K562 (cell line): ENCODE measurements around the gene PPP1R14D. TPM values are rescaled to one million over a fixed set of nuclear protein-coding genes. Genes with fewer than 3 reads are reported as not detected.

Experiments used
- ATAC-seq: fragments of 200-7000 bp; cut with Tn5 transposase; 3 replicates; pipeline ENCODE4 v1.9.1; 2020; ENCODE audit warnings: moderate library complexity
- BruUV-seq: library from RNA; stranded (reverse); fragments of 400-500 nt; replicated peaks from 2 replicates; lab custom pipeline; 2021; lab: Mats Ljungman, UMichigan
- CTCF ChIA-PET: fragments of 300-600 bp; formaldehyde crosslinking; extraction: SDS; loops from one replicate; lab custom pipeline; 2021; ENCODE audit warnings: low intra/inter-chr PET ratio; lab: Yijun Ruan, JAX
- POLR2A ChIA-PET: fragments of 300-600, 350-650 bp; sonication (Branson Sonifier 250); formaldehyde crosslinking; extraction: SDS; loops from one replicate; lab custom pipeline; 2021; ENCODE audit warnings: antibody characterized with exemption, inconsistent platforms; lab: Yijun Ruan, JAX
- DNase-seq, 4 experiments: peaks; one replicate each; pipeline versions ENCODE4 v3.0.0 to v3.0.0-alpha.2; 2011 to 2018; ENCODE audit warnings: low spot score in 3 of 4, mixed read lengths in 3 of 4; ENCODE audit errors: extremely low read depth in 1 of 4
- FAIRE-seq: peaks from 2 replicates; lab custom pipeline; 2011; peaks lifted over from hg19 to GRCh38; lab: Jason Lieb, UNC
- H2AFZ ChIP-seq: 2 replicates; pipeline ENCODE4 v1.6.0; 2011; ENCODE audit warnings: low read depth, low read length, control low read depth, inconsistent platforms
- H3K27ac ChIP-seq: fragments of 200-600 bp; 3 replicates; pipeline ENCODE4 v1.8.0; 2011; ENCODE audit warnings: low read depth, mild to moderate bottlenecking, control low read depth, inconsistent platforms, low read length, moderate library complexity, mixed read lengths; ENCODE audit errors: extremely low read depth
- H3K27me3 ChIP-seq, 2 experiments: fragments of 300-600 bp in 1 of 2; 2 replicates in 1 of 2; 3 replicates in 1 of 2; pipeline versions ENCODE4 v1.6.0 to v1.8.0; 2011; ENCODE audit warnings: inconsistent platforms in 2 of 2, low read length in 2 of 2, mild to moderate bottlenecking in 1 of 2, mixed read lengths in 1 of 2, moderate library complexity in 1 of 2; ENCODE audit not compliant: control insufficient read depth in 2 of 2, insufficient read depth in 2 of 2
- H3K36me3 ChIP-seq: fragments of 300-600 bp; 3 replicates; pipeline ENCODE4 v1.8.0; 2011; ENCODE audit warnings: mild to moderate bottlenecking, low read length, inconsistent platforms; ENCODE audit not compliant: control insufficient read depth, insufficient read depth
- H3K4me1 ChIP-seq, 2 experiments: fragments of 200-600 bp in 1 of 2; replicated peaks in 1 of 2; 2 replicates in 1 of 2; 3 replicates in 1 of 2; pipeline versions ENCODE4 v1.5.1 to v1.8.0; 2011; ENCODE audit warnings: inconsistent platforms in 2 of 2, low read length in 2 of 2, mild to moderate bottlenecking in 1 of 2, mixed read lengths in 1 of 2, moderate library complexity in 1 of 2; ENCODE audit not compliant: control insufficient read depth in 2 of 2, insufficient read depth in 2 of 2
- H3K4me2 ChIP-seq: 2 replicates; pipeline ENCODE4 v1.6.1; 2011; ENCODE audit warnings: low read length, control low read depth, inconsistent platforms, mixed read lengths; ENCODE audit not compliant: insufficient read depth
- H3K4me3 ChIP-seq: fragments of 200-600 bp; sonication (generic), shearing (Covaris generic); 2 replicates; pipeline ENCODE4 v1.5.1; 2016; ENCODE audit warnings: control low read depth, inconsistent platforms
- H3K79me2 ChIP-seq: fragments of 200-600 bp; 3 replicates; pipeline ENCODE4 v1.8.0; 2011; ENCODE audit warnings: low read length, inconsistent platforms; ENCODE audit not compliant: control insufficient read depth, insufficient read depth
- H3K9ac ChIP-seq, 2 experiments: 2 replicates each; pipeline versions ENCODE4 v1.6.0 to v1.6.1; 2011; ENCODE audit warnings: low read depth in 2 of 2, low read length in 2 of 2, control low read depth in 1 of 2, inconsistent platforms in 1 of 2, mild to moderate bottlenecking in 1 of 2, mixed read lengths in 1 of 2; ENCODE audit not compliant: insufficient read depth in 1 of 2
- H3K9me1 ChIP-seq: one replicate; pipeline ENCODE4 v1.6.0; 2011; ENCODE audit warnings: inconsistent platforms, mild to moderate bottlenecking, low read length, moderate library complexity; ENCODE audit not compliant: control insufficient read depth, insufficient read depth
- H3K9me3 ChIP-seq: replicated peaks from 2 replicates; pipeline ENCODE4 v1.5.1; 2011; ENCODE audit warnings: low read depth, low read length, inconsistent platforms; ENCODE audit not compliant: control insufficient read depth, insufficient read depth
- H4K20me1 ChIP-seq: replicated peaks from 2 replicates; pipeline ENCODE4 v1.6.1; 2011; ENCODE audit warnings: low read length, inconsistent platforms, mixed read lengths; ENCODE audit not compliant: control insufficient read depth, insufficient read depth
- ARID2 ChIP-seq: fragments of 450-650 bp; IDR thresholded peaks from 2 replicates; pipeline ENCODE4 v1.6.1; 2017; ENCODE audit warnings: antibody characterized with exemption, mild to moderate bottlenecking
- BRF2 ChIP-seq: IDR thresholded peaks from 3 replicates; pipeline ENCODE4 v1.6.1; 2011; ENCODE audit warnings: borderline replicate concordance, mild to moderate bottlenecking; ENCODE audit not compliant: insufficient read length, insufficient read depth
- FIP1L1 ChIP-seq: fragments of 200-400 bp; formaldehyde crosslinking; IDR thresholded peaks from 2 replicates; pipeline ENCODE4 v1.6.1; 2018; ENCODE audit warnings: mild to moderate bottlenecking, low read depth, low read length; ENCODE audit not compliant: poor library complexity, severe bottlenecking
- HDAC1 ChIP-seq, 2 experiments: fragments of 450-650 bp; IDR thresholded peaks; 2 replicates each; pipeline ENCODE4 v1.6.1; 2016 to 2017; ENCODE audit warnings: inconsistent platforms in 1 of 2, mild to moderate bottlenecking in 1 of 2, moderate library complexity in 1 of 2
- HNRNPH1 ChIP-seq: fragments of 200-400 bp; formaldehyde crosslinking; optimal IDR thresholded peaks from 2 replicates; pipeline ENCODE3; 2017; ENCODE audit warnings: low read depth, mild to moderate bottlenecking, low read length, moderate library complexity
- JUND ChIP-seq, 2 experiments: IDR thresholded peaks; 2 replicates in 1 of 2; 3 replicates in 1 of 2; pipeline ENCODE4 v1.6.1; 2011; ENCODE audit warnings: borderline replicate concordance in 2 of 2, low read depth in 2 of 2, low read length in 2 of 2, improper control_type of control experiment in 1 of 2, missing biosample characterization in 1 of 2, missing genetic modification characterization in 1 of 2, missing genetic modification reagents in 1 of 2
- KLF1 ChIP-seq: fragments of 450-650 bp; IDR thresholded peaks from 2 replicates; pipeline ENCODE4 v1.6.1; 2016; ENCODE audit warnings: missing genetic modification characterization, missing compliant biosample characterization
- MAZ ChIP-seq, 2 experiments: fragments of 450-650 bp in 1 of 2; sonication (generic) in 1 of 2; formaldehyde crosslinking; IDR thresholded peaks in 1 of 2; conservative IDR thresholded peaks in 1 of 2; 2 replicates each; pipeline versions ENCODE4 v1.4.0 to v1.5.0; 2020; ENCODE audit warnings: mild to moderate bottlenecking in 1 of 2, missing genetic modification reagents in 1 of 2
- MTA3 ChIP-seq: fragments of 450-650 bp; formaldehyde crosslinking; IDR thresholded peaks from 2 replicates; pipeline ENCODE4 v1.6.1; 2017; ENCODE audit warnings: mild to moderate bottlenecking, borderline replicate concordance
- POLR2AphosphoS2 ChIP-seq: IDR thresholded peaks from 2 replicates; pipeline ENCODE4 v1.6.1; 2012; ENCODE audit warnings: low read length, improper control_type of control experiment
- RBM34 ChIP-seq: fragments of 200-400 bp; formaldehyde crosslinking; IDR thresholded peaks from 2 replicates; pipeline ENCODE4 v1.6.1; 2018; ENCODE audit warnings: low read length, borderline replicate concordance; ENCODE audit not compliant: insufficient read depth
- ZBTB26 ChIP-seq: fragments of 450-650 bp; formaldehyde crosslinking; IDR thresholded peaks from 2 replicates; pipeline ENCODE4 v1.4.0; 2022; ENCODE audit warnings: missing genetic modification characterization
- ZNF583 ChIP-seq: fragments of 250-450 bp; sonication (Bioruptor Pico); IDR thresholded peaks from 2 replicates; pipeline ENCODE4 v1.4.0; 2020
- ZNF785 ChIP-seq: fragments of 250-450 bp; sonication (Bioruptor Pico); IDR thresholded peaks from 2 replicates; pipeline ENCODE4 v1.4.0; 2020; ENCODE audit warnings: mild to moderate bottlenecking
- WGBS: fragments of 100-300 bp; shearing (Covaris generic); methylation state at CpG from one replicate; pipeline ENCODE4 v1.1.6; 2016; ENCODE audit warnings: low coverage, mixed read lengths; ENCODE audit not compliant: insufficient coverage; ENCODE audit errors: missing lambda C conversion rate; 5-methylcytosine and 5-hydroxymethylcytosine counted together
- in situ Hi-C: fragments of 300-500 bp; cut with MboI; formaldehyde crosslinking; loops from 4 replicates; pipeline ENCODE4 v1.15.0; 2018; ENCODE audit warnings: inconsistent platforms, mixed read lengths
- intact Hi-C: fragments of 100-400 bp; cut with micrococcal nuclease; formaldehyde crosslinking; loops from 2 replicates; pipeline ENCODE4 v1.14.2; 2022
- polyA plus RNA-seq, 8 experiments: library from polyadenylated mRNA; depleted of rRNA in 4 of 8; stranded (reverse) in 5 of 8; unstranded in 3 of 8; fragments of >200 nt; fragmentation: Nextera tagmentation in 2 of 8; fragmentation: Illumina TruSeq in 1 of 8; extraction: Ambion mirVana in 2 of 8; extraction: Trizol in 1 of 8; gene quantifications; 2 replicates each; pipeline versions ENCODE4 v1.2.1 to v1.2.3, GENCODE V29; 2011 to 2014; ENCODE audit warnings: inconsistent platforms in 1 of 8, missing spikeins in 1 of 8
- total RNA-seq, 7 experiments: library from RNA; depleted of rRNA in 6 of 7; stranded (reverse); fragments of >200 nt in 6 of 7; fragmentation: Illumina TruSeq in 2 of 7; extraction: Trizol in 2 of 7; gene quantifications; 2 replicates each; pipeline versions ENCODE4 v1.2.1 to v1.2.3, GENCODE V29; 2011 to 2021; ENCODE audit warnings: low replicate concordance in 1 of 7
- TF ChIP-seq, protein P1 (sequence below): fragments of 450-650 bp; IDR thresholded peaks from 2 replicates; pipeline ENCODE4 v1.6.1; 2014; ENCODE audit warnings: low read depth, mild to moderate bottlenecking, moderate library complexity, borderline replicate concordance
- TF ChIP-seq, protein P2 (sequence below): fragments of 250-450 bp; sonication (Bioruptor Pico); IDR thresholded peaks from 2 replicates; pipeline ENCODE4 v1.9.0; 2021; ENCODE audit warnings: mild to moderate bottlenecking

The PPP1R14D gene
- total and polyA plus RNA-seq, 9 of the 15 experiments (the other 6 are each of a cell fraction or from before 2014, with no cell fraction given), result 0.11 to 0.18 TPM; not detected in 7

DNA sequence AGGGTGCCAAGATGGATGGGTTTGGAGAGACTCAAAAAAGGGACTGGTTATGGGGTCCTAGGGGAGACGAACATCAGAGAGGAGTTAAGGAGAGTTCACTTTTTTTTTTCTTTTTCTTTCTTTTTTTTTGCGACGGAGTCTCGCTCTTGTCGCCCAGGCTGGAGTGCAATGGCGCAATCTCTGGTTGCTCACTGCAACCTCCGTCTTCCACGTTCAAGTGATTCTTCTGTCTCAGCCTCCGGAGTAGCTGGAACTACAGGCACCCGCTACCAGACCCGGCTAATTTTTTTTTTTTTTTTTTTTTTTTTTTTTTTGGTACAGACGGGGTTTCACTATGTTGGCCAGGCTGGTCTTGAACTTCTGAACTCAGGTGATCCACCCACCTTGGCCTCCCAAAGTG lies 16.5 kb upstream of the PPP1R14D start:
- intact Hi-C loops, result no loop called here
- TF ChIP-seq ARID2 (no peak), JUND (IDR thresholded peaks at IDR 0.05; ENCODE audit: borderline replicate concordance, low read depth, low read length) (no peak), JUND (tag; IDR thresholded peaks at IDR 0.05; ENCODE audit: borderline replicate concordance, low read depth, low read length) (no peak), ZBTB26 (CRISPR knock-in tag) (no peak), FIP1L1 (no peak), BRF2 (no peak), ZNF785 (no peak), POLR2AphosphoS2 (no peak), ZNF583 (CRISPR knock-in tag) (no peak), MAZ (CRISPR knock-in tag; conservative IDR thresholded peaks at IDR 0.05 in 1 of 2, IDR thresholded peaks at IDR 0.05 in 1 of 2) (no peak), KLF1 (no peak), RBM34 (no peak), HNRNPH1 (no peak), HDAC1 (IDR thresholded peaks at IDR 0.05) (no peak), MTA3 (no peak)
- TF ChIP-seq, protein P1, sequence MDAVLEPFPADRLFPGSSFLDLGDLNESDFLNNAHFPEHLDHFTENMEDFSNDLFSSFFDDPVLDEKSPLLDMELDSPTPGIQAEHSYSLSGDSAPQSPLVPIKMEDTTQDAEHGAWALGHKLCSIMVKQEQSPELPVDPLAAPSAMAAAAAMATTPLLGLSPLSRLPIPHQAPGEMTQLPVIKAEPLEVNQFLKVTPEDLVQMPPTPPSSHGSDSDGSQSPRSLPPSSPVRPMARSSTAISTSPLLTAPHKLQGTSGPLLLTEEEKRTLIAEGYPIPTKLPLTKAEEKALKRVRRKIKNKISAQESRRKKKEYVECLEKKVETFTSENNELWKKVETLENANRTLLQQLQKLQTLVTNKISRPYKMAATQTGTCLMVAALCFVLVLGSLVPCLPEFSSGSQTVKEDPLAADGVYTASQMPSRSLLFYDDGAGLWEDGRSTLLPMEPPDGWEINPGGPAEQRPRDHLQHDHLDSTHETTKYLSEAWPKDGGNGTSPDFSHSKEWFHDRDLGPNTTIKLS, result no peak
- TF ChIP-seq, protein P2, sequence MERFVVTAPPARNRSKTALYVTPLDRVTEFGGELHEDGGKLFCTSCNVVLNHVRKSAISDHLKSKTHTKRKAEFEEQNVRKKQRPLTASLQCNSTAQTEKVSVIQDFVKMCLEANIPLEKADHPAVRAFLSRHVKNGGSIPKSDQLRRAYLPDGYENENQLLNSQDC (CRISPR knock-in tag), result no peak

More for the DNA sequence above, 16.5 kb upstream of the PPP1R14D start:
- 94% methylated on average over 7 of the region's 12 CpGs for WGBS
- Histone ChIP-seq H3K36me3 (no peaks in the 10 kb centered on the region), H3K9ac (no peak overlapping the region), H3K4me2 (no peak overlapping the region), H4K20me1 (no peaks in the 10 kb centered on the region), H3K79me2 (no peaks in the 10 kb centered on the region), H3K4me1 (peaks cover 29 to 41% of the 10 kb centered on the region in 2 experiments), H3K9me3 (no peaks in the 10 kb centered on the region), H3K9me1 (no peaks in the 10 kb centered on the region), H3K27ac (no peak overlapping the region), H3K4me3 (no peak overlapping the region), H2AFZ (no peak overlapping the region), H3K27me3 (no peaks in the 10 kb centered on the region)
- ChIA-PET POLR2A (interaction anchor here (0.7 kb wide), 2 partner anchors 39 to 58 kb away, joined by 3 read pairs; no protein-coding TSS in a partner anchor), CTCF (no interaction called here)
- no peak for ATAC-seq
- FAIRE-seq, result no peak
- in situ Hi-C loops, result no loop called here
- BruUV-seq, result no TSS peak
- DNase-seq, result no peak
